Epithelial cell of proximal tubule (primary cell): Measurements from ENCODE around the gene ZNF383. TPM values are rescaled to one million over a fixed set of nuclear protein-coding genes. Genes with fewer than 3 reads are reported as not detected.
"Not testable (repeated sequence)": the region's sequence is repeated elsewhere in the genome, so short reads cannot be mapped to it uniquely, and the experiment has no call there.

Source experiments
- DNase-seq: peaks from one replicate; pipeline ENCODE4 v3.0.0-alpha.2; 2011; ENCODE audit warnings: low read depth
- H3K4me3 ChIP-seq: 2 replicates; pipeline ENCODE4 v1.5.1; 2011; ENCODE audit warnings: low read depth, mild to moderate bottlenecking, low read length
- total RNA-seq: library from RNA; depleted of rRNA; stranded (reverse); fragments of >200 nt; gene quantifications from 2 replicates; pipeline ENCODE4 v1.2.3, GENCODE V29; 2015
- TF ChIP-seq, protein P1 (sequence below): conservative IDR thresholded peaks from 2 replicates; pipeline ENCODE4 v1.5.1; 2012; ENCODE audit warnings: low read depth, mild to moderate bottlenecking, low read length

Gene ZNF383
- total RNA-seq, 1 donor from 2014 or later, result 3.2 TPM

DNA sequence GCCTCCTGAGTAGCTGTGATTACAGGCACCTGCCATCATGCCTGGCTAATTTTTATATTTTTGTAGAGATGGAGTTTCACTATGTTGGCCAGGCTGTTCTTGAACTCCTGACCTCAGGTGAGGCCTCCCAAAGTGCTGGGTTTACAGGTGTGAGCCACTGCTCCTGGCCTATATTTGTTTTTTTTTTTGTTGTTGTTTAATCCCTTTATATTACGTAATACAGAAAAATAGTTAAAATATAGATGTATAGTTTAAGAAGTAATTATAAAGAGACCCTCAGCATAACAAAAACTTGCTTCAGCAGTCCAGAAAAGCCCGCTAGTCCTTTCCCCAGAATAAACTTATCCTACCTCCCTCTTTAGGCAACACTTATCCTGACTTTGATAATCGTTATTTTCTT is 2.4 kb downstream of the ZNF383 start:
- no peak overlapping the region for H3K4me3 ChIP-seq
- TF ChIP-seq, protein P1, sequence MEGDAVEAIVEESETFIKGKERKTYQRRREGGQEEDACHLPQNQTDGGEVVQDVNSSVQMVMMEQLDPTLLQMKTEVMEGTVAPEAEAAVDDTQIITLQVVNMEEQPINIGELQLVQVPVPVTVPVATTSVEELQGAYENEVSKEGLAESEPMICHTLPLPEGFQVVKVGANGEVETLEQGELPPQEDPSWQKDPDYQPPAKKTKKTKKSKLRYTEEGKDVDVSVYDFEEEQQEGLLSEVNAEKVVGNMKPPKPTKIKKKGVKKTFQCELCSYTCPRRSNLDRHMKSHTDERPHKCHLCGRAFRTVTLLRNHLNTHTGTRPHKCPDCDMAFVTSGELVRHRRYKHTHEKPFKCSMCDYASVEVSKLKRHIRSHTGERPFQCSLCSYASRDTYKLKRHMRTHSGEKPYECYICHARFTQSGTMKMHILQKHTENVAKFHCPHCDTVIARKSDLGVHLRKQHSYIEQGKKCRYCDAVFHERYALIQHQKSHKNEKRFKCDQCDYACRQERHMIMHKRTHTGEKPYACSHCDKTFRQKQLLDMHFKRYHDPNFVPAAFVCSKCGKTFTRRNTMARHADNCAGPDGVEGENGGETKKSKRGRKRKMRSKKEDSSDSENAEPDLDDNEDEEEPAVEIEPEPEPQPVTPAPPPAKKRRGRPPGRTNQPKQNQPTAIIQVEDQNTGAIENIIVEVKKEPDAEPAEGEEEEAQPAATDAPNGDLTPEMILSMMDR, result no peak
- no peak for DNase-seq

DNA sequence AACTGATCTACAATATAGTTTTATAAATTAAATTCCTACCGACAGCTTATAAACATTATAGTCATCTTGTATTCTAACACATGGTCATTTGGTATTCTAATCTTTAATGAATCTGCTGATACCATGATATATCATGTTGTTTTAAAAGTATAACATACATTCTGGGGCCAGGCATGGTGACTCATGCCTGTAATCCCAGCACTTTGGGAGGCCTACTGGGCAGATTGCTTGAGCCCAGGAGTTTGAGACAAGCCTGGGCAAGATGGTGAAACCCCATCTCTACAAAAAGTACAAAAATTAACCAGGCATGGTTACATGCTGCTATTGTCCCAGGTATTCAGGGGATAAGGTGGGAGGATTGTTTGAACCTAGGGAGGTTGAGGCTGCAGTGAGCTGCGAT is 3.1 kb downstream of the ZNF383 start:
- H3K4me3 ChIP-seq, result no peak overlapping the region
- TF ChIP-seq, protein P1, result no peak
- DNase-seq, result no peak

DNA sequence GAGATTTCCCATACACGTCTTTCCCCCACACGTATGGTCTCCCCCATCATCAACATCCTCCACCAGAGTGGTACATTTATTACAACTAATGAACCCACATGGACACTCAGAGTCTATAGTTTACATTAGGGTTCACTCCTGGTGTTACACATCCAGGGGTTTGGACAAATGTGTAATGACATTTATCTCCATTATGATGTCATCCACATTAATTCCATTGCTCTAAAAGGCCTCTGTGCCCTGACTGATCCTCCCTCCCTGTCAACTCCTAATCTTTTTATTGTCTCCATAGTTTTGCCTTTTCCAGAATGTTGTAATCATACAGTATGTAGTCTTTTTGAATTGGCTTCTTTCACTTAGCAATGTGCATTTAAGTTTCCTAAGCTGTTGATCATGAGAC is 8.2 kb downstream of the ZNF383 start:
- H3K4me3 ChIP-seq, result no peak overlapping the region
- no peak for DNase-seq
- TF ChIP-seq, protein P1, result no peak

DNA sequence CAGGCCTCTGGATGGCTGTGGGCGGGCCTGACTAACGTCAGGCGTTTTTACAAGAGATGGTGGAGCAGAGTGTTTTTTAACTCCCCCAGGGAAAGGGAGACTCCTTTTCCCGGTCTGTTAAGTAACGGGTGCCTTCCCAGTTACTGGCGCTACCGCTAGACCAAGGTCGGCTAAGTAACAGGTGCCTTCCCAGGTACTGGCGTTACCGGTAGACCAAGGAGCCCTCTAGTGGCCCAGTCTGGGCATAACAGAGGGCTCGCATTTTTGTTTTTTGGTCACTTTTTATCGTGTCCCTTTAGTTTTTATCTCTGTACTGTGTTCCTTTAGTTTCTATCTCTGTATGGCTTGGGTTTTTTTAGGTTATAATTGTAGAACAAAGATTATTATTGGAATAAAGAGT is 10.0 kb downstream of the ZNF383 start:
- no peak for DNase-seq
- no peak overlapping the region for H3K4me3 ChIP-seq
- TF ChIP-seq, protein P1, result peak; percentile 49

DNA sequence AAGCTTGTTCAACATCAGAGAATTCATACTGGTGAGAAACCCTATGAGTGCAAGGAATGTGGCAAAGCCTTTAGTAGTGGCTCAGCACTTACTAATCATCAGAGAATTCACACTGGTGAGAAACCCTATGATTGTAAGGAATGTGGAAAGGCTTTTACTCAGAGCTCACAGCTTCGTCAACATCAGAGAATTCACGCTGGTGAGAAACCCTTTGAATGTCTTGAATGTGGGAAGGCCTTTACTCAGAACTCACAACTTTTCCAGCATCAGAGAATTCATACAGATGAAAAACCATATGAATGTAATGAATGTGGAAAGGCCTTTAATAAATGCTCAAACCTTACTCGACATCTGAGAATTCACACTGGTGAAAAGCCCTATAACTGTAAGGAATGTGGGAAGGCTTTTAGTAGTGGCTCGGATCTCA is 25.2 kb downstream of the ZNF383 start:
- H3K4me3 ChIP-seq, result no peak overlapping the region
- no peak for DNase-seq
- TF ChIP-seq, protein P1, result no peak

DNA sequence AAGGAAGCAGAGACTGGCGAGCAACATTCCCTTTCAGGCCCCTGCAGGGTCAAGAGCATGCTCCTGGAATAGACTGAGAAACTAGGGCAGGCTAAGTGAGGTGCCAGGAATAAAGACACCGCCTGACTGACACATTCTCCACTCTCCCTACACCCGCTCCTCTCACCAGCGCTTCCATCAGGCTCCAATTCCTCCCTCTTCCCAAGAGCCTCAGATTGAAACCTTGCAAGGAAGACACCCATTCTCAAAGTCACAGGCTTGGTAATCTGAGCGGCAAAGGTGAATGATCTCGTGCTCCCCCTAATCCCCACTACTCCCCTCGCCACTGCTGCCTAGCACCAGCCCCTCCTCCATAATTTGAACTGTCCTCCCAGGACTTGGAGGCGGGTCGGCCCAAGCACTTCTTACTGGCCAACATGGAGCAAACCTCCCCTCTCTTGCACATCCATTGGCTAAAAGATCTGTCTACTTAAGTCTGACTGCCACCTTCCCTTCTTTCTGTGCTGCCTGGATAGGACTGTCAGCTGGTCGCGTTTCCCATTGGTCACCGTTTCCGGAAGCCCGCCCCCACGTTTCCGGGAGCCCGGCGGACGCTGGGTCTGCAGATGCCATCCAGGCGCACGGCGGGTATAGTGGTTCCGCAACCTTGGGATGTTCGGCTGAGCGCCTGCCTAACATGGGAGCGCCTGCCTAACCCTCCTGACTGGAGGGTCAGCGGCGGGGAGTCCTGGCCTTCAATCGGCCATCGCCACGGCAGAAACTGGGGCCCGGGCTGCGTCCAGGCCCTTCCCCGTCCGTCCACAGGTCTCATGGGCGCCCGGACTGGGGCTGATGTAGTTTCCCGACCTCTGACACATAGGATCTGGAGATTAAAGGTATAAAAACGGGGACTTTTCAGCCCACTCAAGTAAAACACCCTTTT is 33.6 kb downstream of the ZNF383 start:
- H3K4me3 ChIP-seq, result peak overlapping the region; percentile 67
- DNase-seq, result peak; percentile 74
- TF ChIP-seq, protein P1, result no peak

DNA sequence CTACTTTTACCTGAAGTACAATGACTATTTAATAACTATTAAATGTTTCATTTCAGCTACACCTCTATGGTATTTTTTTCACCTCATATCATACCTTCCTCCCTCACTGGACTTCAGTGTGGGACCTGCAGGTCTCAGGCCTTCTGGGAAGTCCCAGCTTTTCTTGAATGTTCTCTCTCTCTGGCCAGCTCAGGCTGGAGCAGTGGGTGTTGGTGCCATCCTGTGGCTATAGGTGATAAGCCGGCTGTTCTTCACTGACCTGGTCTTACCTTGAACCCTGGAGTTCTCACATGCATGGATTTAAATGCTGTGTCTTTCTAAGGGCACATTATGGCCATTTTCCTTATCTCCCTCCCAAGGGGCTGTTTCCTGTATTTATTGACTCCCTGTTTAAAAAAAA is 45.0 kb downstream of the ZNF383 start:
- H3K4me3 ChIP-seq, DNase-seq: not testable (repeated sequence)

DNA sequence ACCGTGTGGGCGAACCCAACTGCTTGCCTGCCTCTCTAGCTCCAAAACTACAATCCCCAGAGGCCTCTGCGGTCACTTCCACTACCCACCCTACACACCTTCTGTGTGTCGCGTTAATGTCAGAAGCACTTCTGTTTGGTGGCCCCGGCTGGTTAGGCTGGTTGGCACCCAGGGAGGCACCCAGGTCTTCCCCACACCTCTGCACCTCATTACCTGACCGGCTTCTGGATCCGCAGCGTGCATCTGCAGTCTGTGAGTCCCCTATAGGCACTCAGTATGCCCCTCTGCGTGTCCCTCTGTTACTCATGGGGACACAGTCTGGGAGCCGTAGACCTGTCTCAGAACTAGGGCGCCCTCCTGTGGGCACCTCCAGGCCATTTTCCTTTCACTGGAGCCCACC is 49.0 kb downstream of the ZNF383 start:
- H3K4me3 ChIP-seq, DNase-seq: not testable (repeated sequence)

DNA sequence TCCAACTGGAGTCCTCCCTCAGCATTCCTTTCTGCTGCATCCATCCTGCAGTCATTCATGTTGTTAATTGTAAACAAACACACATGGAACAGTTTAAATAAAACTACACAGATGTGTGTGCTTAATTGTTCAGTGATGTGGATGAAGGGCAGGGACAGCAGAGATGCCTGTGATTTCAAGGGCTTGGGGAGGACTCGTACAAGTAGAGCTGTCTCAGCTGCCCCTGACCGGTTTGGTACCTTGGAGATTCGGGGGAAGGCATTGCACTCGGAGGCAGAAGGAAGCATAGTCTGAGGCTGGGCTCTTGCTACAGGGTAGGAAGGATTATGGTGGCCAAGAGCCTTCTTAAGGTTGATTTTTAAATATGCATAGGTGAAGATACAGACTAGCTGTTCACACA is 49.7 kb downstream of the ZNF383 start:
- not testable (repeated sequence) for H3K4me3 ChIP-seq, DNase-seq

DNA sequence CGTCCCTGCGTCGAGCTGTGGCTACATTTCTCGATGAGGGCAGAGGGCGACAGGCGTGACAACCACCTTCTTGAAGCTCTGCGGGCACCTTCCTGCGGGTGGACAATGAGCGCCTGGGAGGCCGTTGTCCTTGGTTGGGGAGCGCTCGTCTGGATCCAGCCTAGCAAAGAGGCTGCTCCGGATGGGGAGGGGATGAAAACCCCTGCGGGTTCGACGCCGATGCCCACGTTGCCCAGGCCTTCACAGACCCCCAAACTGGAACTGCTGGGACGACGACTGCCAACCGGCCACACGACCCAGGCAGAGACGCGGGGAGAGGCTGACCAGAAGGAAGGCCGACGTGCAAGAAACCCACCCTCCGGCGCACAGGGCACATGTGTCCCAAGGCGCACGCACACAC is 62.6 kb downstream of the ZNF383 start:
- not testable (repeated sequence) for H3K4me3 ChIP-seq, DNase-seq

DNA sequence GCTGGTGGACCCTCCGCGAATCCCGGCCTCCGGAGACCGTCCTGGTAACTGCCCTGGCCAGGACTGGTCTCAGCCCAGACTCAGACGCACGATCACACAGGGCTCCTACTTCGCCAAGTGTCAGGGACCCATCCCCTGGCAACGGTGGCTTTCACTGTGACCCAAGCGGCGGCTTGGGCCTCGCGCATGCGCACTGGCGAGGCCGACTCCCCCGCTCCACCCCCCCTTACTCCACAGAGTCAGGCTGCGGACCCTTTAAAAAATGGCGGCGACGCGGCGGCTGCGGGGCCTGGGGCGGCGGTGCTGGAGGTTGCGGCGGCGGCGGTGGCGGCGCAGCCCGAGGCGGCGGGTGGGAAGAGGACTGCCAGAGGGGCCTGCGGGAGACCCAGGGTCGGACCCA is 66.0 kb downstream of the ZNF383 start:
- DNase-seq, H3K4me3 ChIP-seq: not testable (repeated sequence)

DNA sequence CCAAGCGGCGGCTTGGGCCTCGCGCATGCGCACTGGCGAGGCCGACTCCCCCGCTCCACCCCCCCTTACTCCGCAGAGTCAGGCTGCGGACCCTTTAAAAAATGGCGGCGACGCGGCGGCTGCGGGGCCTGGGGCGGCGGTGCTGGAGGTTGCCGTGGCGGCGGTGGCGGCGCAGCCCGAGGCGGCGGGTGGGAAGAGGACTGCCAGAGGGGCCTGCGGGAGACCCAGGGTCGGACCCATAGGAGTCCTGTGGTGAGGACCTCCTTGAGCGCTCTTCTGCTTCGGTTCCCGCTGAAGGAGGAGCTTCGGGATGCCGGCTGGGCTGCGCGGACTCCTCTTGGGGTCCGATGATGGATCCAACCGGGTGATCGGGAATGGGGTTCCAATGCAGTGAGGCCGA is 71.2 kb downstream of the ZNF383 start:
- DNase-seq, result not testable (repeated sequence)

More for the DNA sequence above, 71.2 kb downstream of the ZNF383 start:
- not testable (repeated sequence) for H3K4me3 ChIP-seq
